Fibroblast of skin of back (primary cell): Measurements from ENCODE around the gene MPIG6B.

Experiments used
- DNase-seq: peaks from one replicate; pipeline ENCODE4 v3.0.0-alpha.2; 2013

The MPIG6B gene

GRCh38 chr6:31722173-31722572 is 1.0 kb upstream of the MPIG6B start:
- no peak for DNase-seq

GRCh38 chr6:31723980-31724691 is 963 bp downstream of the MPIG6B start:
- no peak for DNase-seq

GRCh38 chr6:31725502-31726350 is 2.6 kb downstream of the MPIG6B start:
- DNase-seq: no peak

GRCh38 chr6:31727034-31727716 is 4.0 kb downstream of the MPIG6B start:
- DNase-seq: no peak

GRCh38 chr6:31727717-31728671 is 4.8 kb downstream of the MPIG6B start:
- no peak for DNase-seq

GRCh38 chr6:31728767-31729514 is 5.8 kb downstream of the MPIG6B start, which contains the start of gene DDAH2:
Gene DDAH2 (minus strand): TSS chr6:31729299. CDS start chr6:31729161, 138 bp downstream.
- DNase-seq: no peak

- DNase-seq: peak; percentile 89
These were observed 6.4 kb downstream of the MPIG6B start for GRCh38 chr6:31729515-31729978.

GRCh38 chr6:31729979-31730630 is 6.9 kb downstream of the MPIG6B start:
- peak; percentile 87 for DNase-seq

- DNase-seq: no peak
These were observed 7.5 kb downstream of the MPIG6B start for GRCh38 chr6:31730631-31731086.

GRCh38 chr6:31732029-31732428 is 8.9 kb downstream of the MPIG6B start:
- DNase-seq: no peak

GRCh38 chr6:31733734-31734133 is 10.6 kb downstream of the MPIG6B start:
- no peak for DNase-seq

- DNase-seq: no peak
These were observed 11.2 kb downstream of the MPIG6B start for GRCh38 chr6:31734247-31734820.

- peak; percentile 91 for DNase-seq
These were observed 11.7 kb downstream of the MPIG6B start for GRCh38 chr6:31734821-31735406.

GRCh38 chr6:31736021-31736767 is 13.0 kb downstream of the MPIG6B start, which contains the start of gene CLIC1:
Gene CLIC1 (minus strand): TSS chr6:31736530. CDS start chr6:31736300, 230 bp downstream.
- peak; percentile 90 for DNase-seq

GRCh38 chr6:31736768-31737314 is 13.7 kb downstream of the MPIG6B start:
- no peak for DNase-seq

- no peak for DNase-seq
These were observed 14.3 kb downstream of the MPIG6B start for GRCh38 chr6:31737315-31737990.
